ENCODE data around the gene FOXL2. TPM values are rescaled to one million over a fixed set of nuclear protein-coding genes. Genes with fewer than 3 reads are reported as not detected.

FOXL2 gene
- total RNA-seq, 2 experiments from 2014 or later: not detected

DNA sequence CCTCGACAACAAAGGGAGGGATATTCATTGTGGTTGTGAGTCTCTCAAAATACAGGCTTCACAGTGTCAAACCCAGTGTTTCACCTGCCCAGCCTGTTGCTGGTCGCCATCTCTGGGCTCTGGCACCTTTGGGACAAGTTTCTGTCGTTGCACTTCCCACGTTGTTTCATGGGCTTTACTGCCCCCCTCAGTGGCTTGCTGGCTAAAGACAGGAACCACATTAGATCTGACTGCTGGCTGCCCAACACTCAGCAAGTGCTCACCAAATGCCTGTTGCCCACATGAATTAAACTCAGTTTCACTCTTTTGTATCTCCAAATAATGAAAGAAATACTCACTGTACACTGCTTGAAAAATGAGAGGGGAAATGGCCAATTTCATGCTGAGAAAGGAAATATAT lies 27.6 kb downstream of the FOXL2 start:
- DNase-seq: no peak
- ChIA-PET POLR2A (no interaction called here), CTCF (interaction anchor here (0.9 to 6.4 kb wide), 5 partner anchors 14 to 746 kb away, joined by 3 to 137 read pairs (median 7); partner anchors contain the start of gene CEP70)
- Mint-ChIP-seq H3K27ac (no peak overlapping the region), H3K27me3 (ENCODE audit: low read depth) (peaks cover 24% of the 10 kb centered on the region), H3K4me3 (no peak overlapping the region), H3K4me1 (ENCODE audit: low read depth) (peaks cover 5% of the 10 kb centered on the region), H3K36me3 (ENCODE audit: low read depth) (no peaks in the 10 kb centered on the region), H3K9me3 (ENCODE audit: insufficient read depth) (no peaks in the 10 kb centered on the region)
- no peak for ATAC-seq

GRCh38 chr3:138916824-138917223 lies 30.1 kb downstream of the FOXL2 start:
- H3K27me3 Mint-ChIP-seq (ENCODE audit: low read depth): peaks cover 24% of the 10 kb centered on the region
- DNase-seq: no peak
- H3K4me1 Mint-ChIP-seq (ENCODE audit: low read depth): peaks cover 5% of the 10 kb centered on the region
- H3K9me3 Mint-ChIP-seq (ENCODE audit: insufficient read depth): no peaks in the 10 kb centered on the region
- ATAC-seq: no peak
- H3K27ac Mint-ChIP-seq: no peak overlapping the region
- POLR2A ChIA-PET: interaction anchor here (0.6 to 1.7 kb wide), 4 partner anchors 218 to 548 kb away, joined by 3 to 10 read pairs (median 4); partner anchors contain the start of gene CEP70
- CTCF ChIA-PET: interaction anchor here (0.6 to 6.4 kb wide), 40 partner anchors 9 to 730 kb away, joined by 3 to 200 read pairs (median 7); partner anchors contain the start of genes ARMC8, CEP70 and FAIM
- no peaks in the 10 kb centered on the region for H3K36me3 Mint-ChIP-seq (ENCODE audit: low read depth)
- no peak overlapping the region for H3K4me3 Mint-ChIP-seq

DNA sequence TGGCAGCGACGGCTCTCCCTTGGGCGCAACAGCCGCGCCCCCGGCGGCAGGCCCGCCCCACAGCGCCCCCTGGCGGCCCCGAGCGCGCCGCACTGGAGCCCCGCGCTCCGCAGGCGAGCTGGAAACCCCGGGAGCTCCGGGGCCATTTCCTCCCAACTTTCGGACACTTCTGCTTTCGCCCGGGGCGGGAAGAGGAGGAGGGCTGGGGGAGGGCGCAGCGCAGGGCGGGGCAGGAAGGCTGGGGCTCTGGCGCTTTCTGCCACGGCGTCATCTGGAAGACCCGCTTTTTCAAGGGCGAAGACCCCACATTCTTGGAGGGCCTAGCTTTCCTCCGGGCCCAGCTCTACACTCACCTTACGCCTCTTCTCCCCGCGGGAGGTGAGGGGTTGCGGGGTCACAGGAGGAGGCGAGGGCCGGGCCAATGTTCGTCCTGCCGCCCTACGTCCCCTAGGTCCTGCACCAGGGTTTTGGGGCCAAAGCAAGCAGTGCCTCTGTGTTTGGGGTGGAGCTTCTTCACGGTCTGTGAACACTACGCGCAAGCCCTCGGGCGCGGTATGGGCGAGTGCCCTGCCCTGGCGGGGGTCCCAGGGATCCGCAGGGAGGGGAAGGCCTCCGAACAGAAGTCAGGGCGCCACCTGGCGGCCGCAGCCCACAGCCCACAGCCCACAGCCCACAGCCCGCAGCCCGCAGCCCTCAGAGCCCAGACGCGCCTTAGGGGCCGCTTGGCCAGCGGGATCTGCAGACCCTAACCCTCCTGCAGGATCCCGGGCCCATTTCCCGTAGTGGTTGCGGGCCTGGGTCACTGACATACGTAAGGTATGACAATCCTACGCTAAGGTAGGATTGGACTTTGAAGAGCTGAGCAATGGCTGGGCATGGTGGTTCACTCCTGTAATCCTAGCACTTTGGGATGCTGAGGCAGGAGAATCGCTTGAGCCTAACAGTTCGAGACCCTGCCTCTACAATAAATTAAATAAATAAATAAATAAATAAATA lies 31.1 kb downstream of the FOXL2 start:
- no peaks in the 10 kb centered on the region for H3K36me3 Mint-ChIP-seq (ENCODE audit: low read depth)
- ATAC-seq (peak; percentile 87), DNase-seq (peak; percentile 81)
- ChIA-PET POLR2A (interaction anchor here (0.6 to 1.7 kb wide), 4 partner anchors 216 to 854 kb away, joined by 3 to 10 read pairs (median 4); partner anchors contain the start of gene CEP70), CTCF (interaction anchor here (0.6 to 6.4 kb wide), 107 partner anchors 10 to 735 kb away, joined by 3 to 200 read pairs (median 5); partner anchors contain the start of genes ARMC8, CEP70, ESYT3 and FAIM)
- peaks cover 5% of the 10 kb centered on the region for H3K4me1 Mint-ChIP-seq (ENCODE audit: low read depth)
- H3K27ac Mint-ChIP-seq: peak overlapping the region; percentile 74
- H3K4me3 Mint-ChIP-seq: peak overlapping the region; percentile 71
- peaks cover 27% of the 10 kb centered on the region for H3K27me3 Mint-ChIP-seq (ENCODE audit: low read depth)
- H3K9me3 Mint-ChIP-seq (ENCODE audit: insufficient read depth): no peaks in the 10 kb centered on the region

DNA sequence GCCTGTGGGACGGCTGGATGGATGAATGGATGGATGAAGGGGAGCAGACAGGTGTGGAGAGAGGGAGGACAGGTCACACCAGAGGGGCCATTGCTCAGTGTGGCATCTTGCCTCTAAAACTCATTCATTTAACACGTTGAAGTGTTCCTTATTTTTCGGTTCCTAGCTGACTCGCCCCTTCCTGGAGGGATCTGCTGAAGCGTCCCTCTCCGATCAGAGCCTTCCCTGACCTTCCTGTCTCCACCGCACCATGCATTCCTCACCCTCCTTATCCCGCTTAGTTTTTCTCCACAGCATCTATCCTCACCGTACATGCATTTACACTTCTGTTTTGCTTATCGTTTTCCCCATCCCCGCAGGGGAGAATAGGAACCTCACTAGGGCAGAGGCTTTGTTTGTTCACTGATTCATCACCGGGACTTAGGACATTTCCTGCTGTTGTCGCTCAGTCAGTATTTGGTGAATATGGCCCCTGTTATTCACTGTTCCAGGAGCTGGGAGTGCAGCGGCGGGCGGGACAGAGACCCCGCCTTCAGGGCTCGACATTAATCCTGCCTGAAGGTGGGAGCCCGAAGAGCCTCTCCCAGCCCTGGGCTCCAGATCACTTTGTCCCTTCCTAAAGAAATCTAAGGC lies 32.0 kb downstream of the FOXL2 start:
- Mint-ChIP-seq H3K4me3 (peak overlapping the region; percentile 71), H3K27me3 (ENCODE audit: low read depth) (peaks cover 26% of the 10 kb centered on the region), H3K9me3 (ENCODE audit: insufficient read depth) (no peaks in the 10 kb centered on the region), H3K27ac (no peak overlapping the region), H3K4me1 (ENCODE audit: low read depth) (peaks cover 5% of the 10 kb centered on the region), H3K36me3 (ENCODE audit: low read depth) (no peaks in the 10 kb centered on the region)
- CTCF ChIA-PET: interaction anchor here (0.7 to 6.4 kb wide), 83 partner anchors 10 to 734 kb away, joined by 3 to 200 read pairs (median 5); partner anchors contain the start of genes ARMC8, CEP70, ESYT3 and FAIM
- DNase-seq (no peak), ATAC-seq (peak; percentile 14)
- POLR2A ChIA-PET: interaction anchor here (0.6 to 1.7 kb wide), 3 partner anchors 216 to 853 kb away, joined by 3 to 10 read pairs (median 4); partner anchors contain the start of gene CEP70

GRCh38 chr3:138913766-138914165 lies 33.2 kb downstream of the FOXL2 start:
- no peak overlapping the region for H3K27ac Mint-ChIP-seq
- ATAC-seq (no peak), DNase-seq (no peak)
- H3K4me3 Mint-ChIP-seq: no peak overlapping the region
- no peaks in the 10 kb centered on the region for H3K9me3 Mint-ChIP-seq (ENCODE audit: insufficient read depth)
- POLR2A ChIA-PET: no interaction called here
- CTCF ChIA-PET: interaction anchor here (1.5 to 6.4 kb wide), 7 partner anchors 12 to 435 kb away, joined by 4 to 137 read pairs (median 8); partner anchors contain the start of gene CEP70
- H3K4me1 Mint-ChIP-seq (ENCODE audit: low read depth): peaks cover 5% of the 10 kb centered on the region
- H3K36me3 Mint-ChIP-seq (ENCODE audit: low read depth): no peaks in the 10 kb centered on the region
- peaks cover 19% of the 10 kb centered on the region for H3K27me3 Mint-ChIP-seq (ENCODE audit: low read depth)

- H3K36me3 Mint-ChIP-seq (ENCODE audit: low read depth): no peaks in the 10 kb centered on the region
- ChIA-PET CTCF (interaction anchor here (0.8 to 4.7 kb wide), 7 partner anchors 9 to 433 kb away, joined by 3 to 52 read pairs (median 7); no protein-coding TSS in a partner anchor), POLR2A (no interaction called here)
- peaks cover 12% of the 10 kb centered on the region for H3K27me3 Mint-ChIP-seq (ENCODE audit: low read depth)
- H3K27ac Mint-ChIP-seq: no peak overlapping the region
- DNase-seq (no peak), ATAC-seq (no peak)
- no peak overlapping the region for H3K4me3 Mint-ChIP-seq
- no peaks in the 10 kb centered on the region for H3K9me3 Mint-ChIP-seq (ENCODE audit: insufficient read depth)
- peaks cover 5% of the 10 kb centered on the region for H3K4me1 Mint-ChIP-seq (ENCODE audit: low read depth)
These were observed 34.7 kb downstream of the FOXL2 start for GRCh38 chr3:138912237-138912636.

GRCh38 chr3:138911621-138912020 lies 35.3 kb downstream of the FOXL2 start:
- ChIA-PET CTCF (interaction anchor here (1.2 to 2.6 kb wide), 5 partner anchors 9 to 432 kb away, joined by 3 to 19 read pairs (median 6); no protein-coding TSS in a partner anchor), POLR2A (no interaction called here)
- DNase-seq: no peak
- H3K27me3 Mint-ChIP-seq (ENCODE audit: low read depth): peaks cover 9% of the 10 kb centered on the region
- H3K9me3 Mint-ChIP-seq (ENCODE audit: insufficient read depth): no peaks in the 10 kb centered on the region
- no peak for ATAC-seq
- H3K36me3 Mint-ChIP-seq (ENCODE audit: low read depth): no peaks in the 10 kb centered on the region
- no peak overlapping the region for H3K27ac Mint-ChIP-seq
- peaks cover 5% of the 10 kb centered on the region for H3K4me1 Mint-ChIP-seq (ENCODE audit: low read depth)
- no peak overlapping the region for H3K4me3 Mint-ChIP-seq

DNA sequence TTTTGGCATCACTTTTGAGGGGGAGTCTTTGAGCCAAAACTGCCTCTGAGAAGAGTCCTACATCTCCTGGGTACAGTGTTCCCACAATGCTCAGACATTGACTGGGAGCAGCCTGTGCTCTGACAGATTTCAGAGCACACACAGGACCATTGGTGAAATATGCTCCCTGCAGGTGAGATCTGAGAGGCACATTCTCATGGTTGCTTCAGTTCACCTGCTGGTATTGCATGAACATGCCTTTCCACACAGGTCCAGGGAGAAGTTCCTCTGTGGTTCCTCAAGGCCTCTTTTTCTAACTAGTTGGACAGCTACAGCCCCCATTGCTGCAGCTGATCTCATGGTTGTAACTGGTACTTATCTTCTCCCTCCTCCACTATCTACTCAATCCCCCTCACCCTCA lies 37.0 kb downstream of the FOXL2 start:
- H3K4me1 Mint-ChIP-seq (ENCODE audit: low read depth): peaks cover 1% of the 10 kb centered on the region
- no peak overlapping the region for H3K27ac Mint-ChIP-seq
- DNase-seq (no peak), ATAC-seq (no peak)
- peaks cover 6% of the 10 kb centered on the region for H3K27me3 Mint-ChIP-seq (ENCODE audit: low read depth)
- no peaks in the 10 kb centered on the region for H3K36me3 Mint-ChIP-seq (ENCODE audit: low read depth)
- ChIA-PET CTCF (interaction anchor here (1.0 to 1.8 kb wide), 3 partner anchors 12 to 210 kb away, joined by 3 to 6 read pairs (median 5); no protein-coding TSS in a partner anchor), POLR2A (no interaction called here)
- H3K9me3 Mint-ChIP-seq (ENCODE audit: insufficient read depth): no peaks in the 10 kb centered on the region
- H3K4me3 Mint-ChIP-seq: no peak overlapping the region

GRCh38 chr3:138908846-138909245 lies 38.1 kb downstream of the FOXL2 start:
- Mint-ChIP-seq H3K27me3 (ENCODE audit: low read depth) (peaks cover 3% of the 10 kb centered on the region), H3K9me3 (ENCODE audit: insufficient read depth) (no peaks in the 10 kb centered on the region), H3K4me3 (no peak overlapping the region), H3K27ac (no peak overlapping the region), H3K36me3 (ENCODE audit: low read depth) (no peaks in the 10 kb centered on the region), H3K4me1 (ENCODE audit: low read depth) (no peaks in the 10 kb centered on the region)
- DNase-seq (no peak), ATAC-seq (no peak)
- ChIA-PET POLR2A (no interaction called here), CTCF (interaction anchor here (1.0 to 1.8 kb wide), 3 partner anchors 15 to 209 kb away, joined by 3 to 6 read pairs (median 6); no protein-coding TSS in a partner anchor)

- peaks cover 3% of the 10 kb centered on the region for H3K27me3 Mint-ChIP-seq (ENCODE audit: low read depth)
- no peak overlapping the region for H3K27ac Mint-ChIP-seq
- H3K9me3 Mint-ChIP-seq (ENCODE audit: insufficient read depth): no peaks in the 10 kb centered on the region
- DNase-seq (no peak), ATAC-seq (no peak)
- H3K4me3 Mint-ChIP-seq: no peak overlapping the region
- POLR2A ChIA-PET: no interaction called here
- no peaks in the 10 kb centered on the region for H3K4me1 Mint-ChIP-seq (ENCODE audit: low read depth)
- H3K36me3 Mint-ChIP-seq (ENCODE audit: low read depth): no peaks in the 10 kb centered on the region
- CTCF ChIA-PET: interaction anchor here (1.8 kb wide), 1 partner anchor 16 kb away, joined by 6 read pairs; no protein-coding TSS in a partner anchor
These were observed 39.4 kb downstream of the FOXL2 start for GRCh38 chr3:138907539-138907938.

GRCh38 chr3:138902171-138902570 lies 44.8 kb downstream of the FOXL2 start:
- H3K9me3 Mint-ChIP-seq (ENCODE audit: insufficient read depth): no peaks in the 10 kb centered on the region
- POLR2A ChIA-PET: no interaction called here
- H3K4me1 Mint-ChIP-seq (ENCODE audit: low read depth): no peaks in the 10 kb centered on the region
- H3K27me3 Mint-ChIP-seq (ENCODE audit: low read depth): no peaks in the 10 kb centered on the region
- ATAC-seq: no peak
- H3K27ac Mint-ChIP-seq: no peak overlapping the region
- CTCF ChIA-PET: interaction anchor here (1.0 to 1.3 kb wide), 4 partner anchors 10 to 21 kb away, joined by 3 to 6 read pairs (median 4); no protein-coding TSS in a partner anchor
- H3K4me3 Mint-ChIP-seq: no peak overlapping the region
- DNase-seq: no peak
- H3K36me3 Mint-ChIP-seq (ENCODE audit: low read depth): no peaks in the 10 kb centered on the region

Measured in activated CD8-positive, alpha-beta T cell treated with anti-CD3 and anti-CD28 coated beads, Interleukin-2, amount 10 ng/mL, durations not matched to agents 7 days and 5 days (primary cell).